Keratinocyte (primary cell): Measurements from ENCODE around the gene MYH6. TPM values are rescaled to one million over a fixed set of nuclear protein-coding genes. Genes with fewer than 3 reads are reported as not detected.

Experiments
- DNase-seq: peaks from one replicate; pipeline ENCODE4 v3.0.0-alpha.2; 2011; ENCODE audit warnings: low read depth, missing footprints, low spot score
- FAIRE-seq: peaks from 2 replicates; lab custom pipeline; 2011; peaks lifted over from hg19 to GRCh38; lab: Jason Lieb, UNC
- H2AFZ ChIP-seq: 2 replicates; pipeline ENCODE4 v1.6.0; 2012; ENCODE audit warnings: low read length, control low read depth, inconsistent platforms; ENCODE audit not compliant: control insufficient read depth
- H3K27ac ChIP-seq: 2 replicates; pipeline ENCODE4 v1.5.1; 2011; ENCODE audit warnings: low read length; ENCODE audit not compliant: control insufficient read depth, insufficient read depth
- H3K27me3 ChIP-seq: 3 replicates; pipeline ENCODE4 v1.6.0; 2011; ENCODE audit warnings: low read length; ENCODE audit not compliant: control insufficient read depth, insufficient read depth; ENCODE audit errors: extremely low read depth
- H3K36me3 ChIP-seq, 2 experiments: 2 replicates in 1 of 2; 3 replicates in 1 of 2; pipeline ENCODE4 v1.5.1; 2011; ENCODE audit warnings: low read length in 2 of 2, mild to moderate bottlenecking in 1 of 2; ENCODE audit not compliant: control insufficient read depth in 2 of 2, insufficient read depth in 2 of 2; ENCODE audit errors: extremely low read depth in 1 of 2
- H3K4me1 ChIP-seq: 3 replicates; pipeline ENCODE4 v1.5.1; 2011; ENCODE audit warnings: low read length; ENCODE audit not compliant: control insufficient read depth, insufficient read depth; ENCODE audit errors: extremely low read depth
- H3K4me2 ChIP-seq: 3 replicates; pipeline ENCODE4 v1.6.0; 2011; ENCODE audit warnings: low read depth, low read length; ENCODE audit not compliant: control insufficient read depth, insufficient read depth; ENCODE audit errors: extremely low read depth
- H3K4me3 ChIP-seq, 3 experiments: fragments of 200-600 bp in 1 of 3; sonication (generic) in 1 of 3; 2 replicates in 2 of 3; 3 replicates in 1 of 3; pipeline ENCODE4 v1.5.1; 2011 to 2016; ENCODE audit warnings: low read length in 3 of 3, mild to moderate bottlenecking in 3 of 3, control low read depth in 2 of 3, inconsistent platforms in 1 of 3, low read depth in 1 of 3, mixed read lengths in 1 of 3, mixed run types in 1 of 3, moderate library complexity in 1 of 3; ENCODE audit not compliant: control insufficient read depth in 2 of 3, insufficient read depth in 2 of 3; ENCODE audit errors: extremely low read depth in 1 of 3
- H3K79me2 ChIP-seq: 2 replicates; pipeline ENCODE4 v1.6.0; 2012; ENCODE audit warnings: low read length; ENCODE audit not compliant: control insufficient read depth, insufficient read depth
- H3K9ac ChIP-seq: 3 replicates; pipeline ENCODE4 v1.6.0; 2011; ENCODE audit warnings: low read length; ENCODE audit not compliant: control insufficient read depth, insufficient read depth; ENCODE audit errors: extremely low read depth
- H3K9me1 ChIP-seq: 3 replicates; pipeline ENCODE4 v1.6.0; 2011; ENCODE audit warnings: low read length; ENCODE audit not compliant: control insufficient read depth, insufficient read depth; ENCODE audit errors: extremely low read depth
- H3K9me3 ChIP-seq: 2 replicates; pipeline ENCODE4 v1.5.1; 2012; ENCODE audit warnings: low read depth, low read length; ENCODE audit not compliant: control insufficient read depth
- H4K20me1 ChIP-seq: 3 replicates; pipeline ENCODE4 v1.6.0; 2011; ENCODE audit warnings: low read length; ENCODE audit not compliant: control insufficient read depth, insufficient read depth; ENCODE audit errors: extremely low read depth
- CTCF ChIP-seq, 3 experiments: IDR thresholded peaks in 1 of 3; conservative IDR thresholded peaks in 1 of 3; optimal IDR thresholded peaks in 1 of 3; 2 replicates in 2 of 3; 3 replicates in 1 of 3; pipeline versions ENCODE3 to v1.5.1; 2011; ENCODE audit warnings: low read length in 3 of 3, mild to moderate bottlenecking in 3 of 3, moderate library complexity in 2 of 3, control low read depth in 1 of 3, inconsistent platforms in 1 of 3; ENCODE audit not compliant: insufficient read depth in 2 of 3; ENCODE audit errors: extremely low read depth in 1 of 3
- EZH2 ChIP-seq: IDR thresholded peaks from one replicate; pipeline ENCODE4 v1.6.1; 2012; ENCODE audit warnings: inconsistent platforms, mild to moderate bottlenecking, low read length, moderate library complexity
- dilution Hi-C: fragments of 300-500 bp; cut with MboI; formaldehyde crosslinking; loops from one replicate; pipeline ENCODE4 v1.7.0; 2020; ENCODE audit warnings: low sequenced_read_pairs; ENCODE audit not compliant: extremely low pct_ligation_motif_present
- polyA plus RNA-seq, 5 experiments: library from polyadenylated mRNA; depleted of rRNA in 3 of 5; stranded (reverse) in 3 of 5; stranded (forward) in 1 of 5; unstranded in 1 of 5; fragments of >200 nt; gene quantifications; 1 replicate in 1 of 5; 2 replicates in 3 of 5; 3 replicates in 1 of 5; pipeline versions ENCODE4 v1.2.1 to v1.2.3, GENCODE V29; 2011 to 2012; ENCODE audit warnings: missing spikeins in 2 of 5, low read depth in 1 of 5, low replicate concordance in 1 of 5

Gene MYH6
- polyA plus RNA-seq, 1 donor (not counting 4 experiments of a cell fraction or from before 2014, with no cell fraction given) = not detected

GRCh38 chr14:23425169-23425568 lies 17.1 kb upstream of the MYH6 start:
- FAIRE-seq = no peak
- no peaks in the 10 kb centered on the region for H3K79me2 ChIP-seq

GRCh38 chr14:23423657-23424056 lies 15.6 kb upstream of the MYH6 start:
- FAIRE-seq (no peak), DNase-seq (no peak)
- H3K4me1 ChIP-seq = no peaks in the 10 kb centered on the region
- no peaks in the 10 kb centered on the region for H4K20me1 ChIP-seq
- no peaks in the 10 kb centered on the region for H3K79me2 ChIP-seq
- no peak overlapping the region for H2AFZ ChIP-seq
- no peaks in the 10 kb centered on the region for H3K36me3 ChIP-seq
- dilution Hi-C loops = no loop called here
- H3K9me3 ChIP-seq = no peaks in the 10 kb centered on the region
- TF ChIP-seq EZH2 (no peak), CTCF (optimal IDR thresholded peaks at IDR 0.05 in 1 of 3, IDR thresholded peaks at IDR 0.05 in 1 of 3, conservative IDR thresholded peaks at IDR 0.05 in 1 of 3; ENCODE audit: extremely low read depth in 1 of 3, insufficient read depth in 2 of 3, low read length in 3 of 3) (no peak)
- H3K9ac ChIP-seq = no peak overlapping the region
- H3K9me1 ChIP-seq = no peaks in the 10 kb centered on the region
- no peak overlapping the region for H3K4me2 ChIP-seq
- no peak overlapping the region for H3K4me3 ChIP-seq
- H3K27ac ChIP-seq = no peak overlapping the region
- peaks cover 4% of the 10 kb centered on the region for H3K27me3 ChIP-seq

More at GRCh38 chr14:23425169-23425568, 17.1 kb upstream of the MYH6 start:
- dilution Hi-C loops = no loop called here
- Histone ChIP-seq H3K9ac (no peak overlapping the region), H3K4me3 (no peak overlapping the region), H3K4me1 (no peaks in the 10 kb centered on the region), H4K20me1 (no peaks in the 10 kb centered on the region), H2AFZ (no peak overlapping the region), H3K4me2 (no peak overlapping the region), H3K9me3 (no peaks in the 10 kb centered on the region), H3K27ac (no peak overlapping the region), H3K36me3 (no peaks in the 10 kb centered on the region), H3K9me1 (no peaks in the 10 kb centered on the region), H3K27me3 (peaks cover 4% of the 10 kb centered on the region)
- DNase-seq = no peak
- TF ChIP-seq CTCF (optimal IDR thresholded peaks at IDR 0.05 in 1 of 3, IDR thresholded peaks at IDR 0.05 in 1 of 3, conservative IDR thresholded peaks at IDR 0.05 in 1 of 3; ENCODE audit: extremely low read depth in 1 of 3, insufficient read depth in 2 of 3, low read length in 3 of 3) (no peak), EZH2 (no peak)
